ENCODE data around the gene CTNNA3. TPM values are rescaled to one million over a fixed set of nuclear protein-coding genes. Genes with fewer than 3 reads are reported as not detected.

CTNNA3 gene
- total and polyA plus RNA-seq, 12 donors, result 0.03 to 14.4 (median 0.47) TPM; not detected in 1

- DNase-seq, result no peak
- H3K4me1 ChIP-seq (replicated peaks in 1 of 2), result no peaks in the 10 kb centered on the region
- H3K27ac ChIP-seq, result no peak overlapping the region
- TF ChIP-seq POLR2A (IDR thresholded peaks at IDR 0.05) (no peak), CTCF (IDR thresholded peaks at IDR 0.05) (no peak)
- H3K4me3 ChIP-seq, result no peak overlapping the region
- intact Hi-C loops (cut with DNase I), result no loop called here
- H3K27me3 ChIP-seq, result no peaks in the 10 kb centered on the region
- H3K36me3 ChIP-seq (replicated peaks in 1 of 2), result no peaks in the 10 kb centered on the region
- no peaks in the 10 kb centered on the region for H3K9me3 ChIP-seq (replicated peaks in 1 of 3)
These were observed 1411.4 kb downstream of the CTNNA3 start for GRCh38 chr10:66284621-66285020.

GRCh38 chr10:66283874-66284464 is 1412.0 kb downstream of the CTNNA3 start:
- no peaks in the 10 kb centered on the region for H3K4me1 ChIP-seq (replicated peaks in 1 of 2)
- no peak for DNase-seq
- no peaks in the 10 kb centered on the region for H3K36me3 ChIP-seq (replicated peaks in 1 of 2)
- 92 to 97% (median 93%) methylated on average over 4 of the region's 4 CpGs for WGBS, 4 donors
- no peaks in the 10 kb centered on the region for H3K27me3 ChIP-seq
- TF ChIP-seq CTCF (IDR thresholded peaks at IDR 0.05) (no peak), POLR2A (IDR thresholded peaks at IDR 0.05) (no peak)
- intact Hi-C loops (cut with DNase I), result no loop called here
- H3K27ac ChIP-seq, result no peak overlapping the region
- H3K9me3 ChIP-seq (replicated peaks in 1 of 3), result no peaks in the 10 kb centered on the region
- H3K4me3 ChIP-seq, result no peak overlapping the region

- Histone ChIP-seq H3K9me3 (replicated peaks in 1 of 3) (no peaks in the 10 kb centered on the region), H3K27me3 (no peaks in the 10 kb centered on the region), H3K4me3 (no peak overlapping the region), H3K4me1 (replicated peaks in 1 of 2) (no peaks in the 10 kb centered on the region), H3K27ac (no peak overlapping the region), H3K36me3 (replicated peaks in 1 of 2) (no peaks in the 10 kb centered on the region)
- TF ChIP-seq POLR2A (IDR thresholded peaks at IDR 0.05) (no peak), CTCF (IDR thresholded peaks at IDR 0.05) (no peak)
- intact Hi-C loops (cut with DNase I), result no loop called here
- WGBS, 4 donors, result 62 to 86% (median 74%) methylated on average over 2 of the region's 2 CpGs
- DNase-seq, result no peak
These were observed 1412.9 kb downstream of the CTNNA3 start for GRCh38 chr10:66283064-66283463.

- intact Hi-C loops (cut with DNase I), result no loop called here
- Histone ChIP-seq H3K36me3 (replicated peaks in 1 of 2) (no peaks in the 10 kb centered on the region), H3K27me3 (no peaks in the 10 kb centered on the region), H3K4me3 (no peak overlapping the region), H3K9me3 (replicated peaks in 1 of 3) (no peaks in the 10 kb centered on the region), H3K27ac (no peak overlapping the region), H3K4me1 (replicated peaks in 1 of 2) (no peaks in the 10 kb centered on the region)
- no peak for DNase-seq
- no peak for TF ChIP-seq POLR2A (IDR thresholded peaks at IDR 0.05)
- no peak for TF ChIP-seq CTCF (IDR thresholded peaks at IDR 0.05)
- 75 to 84% (median 79%) methylated on average over 1 of the region's 1 CpG for WGBS, 4 donors
These were observed 1414.7 kb downstream of the CTNNA3 start for GRCh38 chr10:66281327-66281726.
